ENCODE measurements around the gene RIPOR1. TPM values are rescaled to one million over a fixed set of nuclear protein-coding genes. Genes with fewer than 3 reads are reported as not detected.

The RIPOR1 gene
- polyA plus RNA-seq, 1 of the 3 experiments (the other 2 are of a cell fraction) = 24.7 TPM

DNA sequence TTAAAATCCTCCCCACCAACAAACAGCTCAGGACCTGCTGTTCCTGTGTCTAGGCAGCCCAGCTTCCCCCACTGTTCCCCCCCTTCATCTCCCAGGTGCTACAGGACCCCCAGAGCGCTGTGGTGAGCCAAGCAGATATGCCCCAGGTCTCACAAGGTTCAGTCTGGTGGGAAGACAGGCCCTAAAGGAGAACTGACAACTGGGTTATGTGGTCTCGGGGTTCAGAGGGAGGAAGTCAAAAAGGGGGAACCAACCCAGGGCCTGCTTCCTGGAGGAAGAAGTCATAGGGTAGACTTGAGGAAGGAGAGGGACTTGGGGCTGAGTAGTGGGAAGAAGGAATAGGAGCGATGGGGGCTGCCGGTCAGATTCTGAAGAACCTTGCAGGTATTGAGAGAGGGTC is 2.6 kb downstream of the RIPOR1 start:
- ChIA-PET POLR2A (interaction anchor here (0.6 kb wide), 1 partner anchor 554 kb away, joined by 4 read pairs; the partner anchor contains the start of gene NFATC3), CTCF (interaction anchor here (1.8 to 6.6 kb wide), 5 partner anchors 10 to 132 kb away, joined by 5 to 60 read pairs (median 17); partner anchors contain the start of gene CARMIL2)
- H3K9me3 ChIP-seq = no peaks in the 10 kb centered on the region
- peaks cover 0 to 4% of the 10 kb centered on the region in 2 experiments for H3K36me3 ChIP-seq (replicated peaks in 1 of 2; ENCODE audit: control insufficient read depth in 1 of 2, insufficient read depth in 2 of 2, low read length in 1 of 2)
- peak overlapping the region; percentile 88 for H3K9ac ChIP-seq
- H2AFZ ChIP-seq (ENCODE audit: low read depth) = no peak overlapping the region
- no peak for DNase-seq
- no peaks in the 10 kb centered on the region for H3K9me2 ChIP-seq
- peaks cover 20% of the 10 kb centered on the region for H3F3A ChIP-seq (replicated peaks; ENCODE audit: insufficient read depth)
- H3K4me1 ChIP-seq (ENCODE audit: control insufficient read depth in 1 of 2, insufficient read depth in 2 of 2, low read depth in 1 of 2, low read length in 1 of 2) = peaks cover 21% of the 10 kb centered on the region in 2 experiments; a peak in 3 of 4 replicates
- peaks cover 73% of the 10 kb centered on the region for H3K79me2 ChIP-seq (ENCODE audit: insufficient read depth)
- no peak for TF ChIP-seq FOXM1 (IDR thresholded peaks at IDR 0.05; ENCODE audit: low read depth)
- TF ChIP-seq, protein P1, sequence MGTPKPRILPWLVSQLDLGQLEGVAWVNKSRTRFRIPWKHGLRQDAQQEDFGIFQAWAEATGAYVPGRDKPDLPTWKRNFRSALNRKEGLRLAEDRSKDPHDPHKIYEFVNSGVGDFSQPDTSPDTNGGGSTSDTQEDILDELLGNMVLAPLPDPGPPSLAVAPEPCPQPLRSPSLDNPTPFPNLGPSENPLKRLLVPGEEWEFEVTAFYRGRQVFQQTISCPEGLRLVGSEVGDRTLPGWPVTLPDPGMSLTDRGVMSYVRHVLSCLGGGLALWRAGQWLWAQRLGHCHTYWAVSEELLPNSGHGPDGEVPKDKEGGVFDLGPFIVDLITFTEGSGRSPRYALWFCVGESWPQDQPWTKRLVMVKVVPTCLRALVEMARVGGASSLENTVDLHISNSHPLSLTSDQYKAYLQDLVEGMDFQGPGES (IDR thresholded peaks at IDR 0.05; ENCODE audit: low read depth, low read length) = no peak
- TF ChIP-seq POLR2AphosphoS5 (IDR thresholded peaks at IDR 0.05; ENCODE audit: low read depth, low read length) = no peak
- no peak for TF ChIP-seq MXI1 (IDR thresholded peaks at IDR 0.05; ENCODE audit: low read depth, low read length)
- TF ChIP-seq TAF1 (IDR thresholded peaks at IDR 0.05; ENCODE audit: borderline replicate concordance, low read depth, low read length) = no peak
- TF ChIP-seq ELF1 (IDR thresholded peaks at IDR 0.05) = no peak
- TF ChIP-seq FOXJ3 (CRISPR knock-in tag; IDR thresholded peaks at IDR 0.05) = no peak
- TF ChIP-seq PBX3 (IDR thresholded peaks at IDR 0.05) = no peak
- TF ChIP-seq JUND (IDR thresholded peaks at IDR 0.05) = no peak
- no peak for TF ChIP-seq NFIC (IDR thresholded peaks at IDR 0.05; ENCODE audit: borderline replicate concordance)
- TF ChIP-seq CHD2 (IDR thresholded peaks at IDR 0.05; ENCODE audit: low read length, partially characterized antibody) = no peak
- TF ChIP-seq GABPA (IDR thresholded peaks at IDR 0.05; ENCODE audit: low read depth) = no peak
- TF ChIP-seq RFX5 (IDR thresholded peaks at IDR 0.05; ENCODE audit: low read length) = no peak
- TF ChIP-seq SIN3A (IDR thresholded peaks at IDR 0.05; ENCODE audit: borderline replicate concordance, low read depth, low read length) = no peak
- no peak for TF ChIP-seq TCF12 (IDR thresholded peaks at IDR 0.05)
- no peak for TF ChIP-seq EZH2phosphoT487 (IDR thresholded peaks at IDR 0.05; ENCODE audit: borderline replicate concordance, low read depth)
- no peak for TF ChIP-seq RXRA (IDR thresholded peaks at IDR 0.05; ENCODE audit: borderline replicate concordance, low read depth)
- no peak for TF ChIP-seq RAD21 (IDR thresholded peaks at IDR 0.05; ENCODE audit: low read length)
- TF ChIP-seq CTCF (IDR thresholded peaks at IDR 0.05) = no peak
- TF ChIP-seq, protein P2, sequence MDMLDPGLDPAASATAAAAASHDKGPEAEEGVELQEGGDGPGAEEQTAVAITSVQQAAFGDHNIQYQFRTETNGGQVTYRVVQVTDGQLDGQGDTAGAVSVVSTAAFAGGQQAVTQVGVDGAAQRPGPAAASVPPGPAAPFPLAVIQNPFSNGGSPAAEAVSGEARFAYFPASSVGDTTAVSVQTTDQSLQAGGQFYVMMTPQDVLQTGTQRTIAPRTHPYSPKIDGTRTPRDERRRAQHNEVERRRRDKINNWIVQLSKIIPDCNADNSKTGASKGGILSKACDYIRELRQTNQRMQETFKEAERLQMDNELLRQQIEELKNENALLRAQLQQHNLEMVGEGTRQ (IDR thresholded peaks at IDR 0.05; ENCODE audit: borderline replicate concordance, low read depth, low read length) = no peak
- no peaks in the 10 kb centered on the region for H3K27me3 ChIP-seq (ENCODE audit: insufficient read depth)
- no peak overlapping the region for H3K4me3 ChIP-seq (ENCODE audit: low read depth in 2 of 2, low read length in 1 of 2)
- H4K20me1 ChIP-seq (ENCODE audit: insufficient read depth) = peaks cover 59% of the 10 kb centered on the region
- WGBS (ENCODE audit: low lambda C conversion rate) = 97% methylated on average over 4 of the region's 4 CpGs
- H3K27ac ChIP-seq (ENCODE audit: low read depth in 2 of 2, low read length in 1 of 2) = peak overlapping the region in 1 of 2 experiments; percentile 83; a peak in 1 of 4 replicates
- peak overlapping the region; percentile 96 for H3K4me2 ChIP-seq

Measured in SK-N-SH (cell line).